Stomach smooth muscle (tissue), 2 donors: ENCODE measurements around the gene APLP2.

Experiments
- H3K27ac ChIP-seq: one replicate; pipeline ENCODE4 v1.7.0; 2013; ENCODE audit warnings: mild to moderate bottlenecking, low read length, inconsistent platforms
- H3K27me3 ChIP-seq, 2 donors: one replicate each; pipeline ENCODE4 v1.7.0; 2013; ENCODE audit warnings: low read length in 2 of 2; ENCODE audit not compliant: insufficient read depth in 2 of 2, control insufficient read depth in 1 of 2
- H3K36me3 ChIP-seq, 2 donors: one replicate each; pipeline ENCODE4 v1.7.0; 2013; ENCODE audit warnings: low read length in 2 of 2; ENCODE audit not compliant: control insufficient read depth in 2 of 2, insufficient read depth in 2 of 2
- H3K4me1 ChIP-seq: one replicate; pipeline ENCODE4 v1.7.0; 2013; ENCODE audit warnings: low read length; ENCODE audit not compliant: control insufficient read depth, insufficient read depth
- H3K4me3 ChIP-seq, 2 donors: one replicate each; pipeline ENCODE4 v1.7.0; 2013; ENCODE audit warnings: low read length in 2 of 2
- H3K9ac ChIP-seq, 2 donors: one replicate each; pipeline ENCODE4 v1.7.0; 2013; ENCODE audit warnings: low read length in 2 of 2, mild to moderate bottlenecking in 1 of 2
- H3K9me3 ChIP-seq, 2 donors: one replicate each; pipeline ENCODE4 v1.7.0; 2013; ENCODE audit warnings: low read length in 2 of 2; ENCODE audit not compliant: control insufficient read depth in 2 of 2
- donor health status: healthy.
- donor health status: Pancreatic carcinoma.

The APLP2 gene

GRCh38 chr11:130180491-130180890, 110.8 kb downstream of the APLP2 start:
- no peaks in the 10 kb centered on the region for H3K9me3 ChIP-seq
- H3K4me3 ChIP-seq, result no peak overlapping the region
- no peak overlapping the region for H3K27ac ChIP-seq
- no peaks in the 10 kb centered on the region for H3K4me1 ChIP-seq
- H3K27me3 ChIP-seq, result peaks cover 0 to 5% of the 10 kb centered on the region in 2 donors
- no peak overlapping the region for H3K9ac ChIP-seq
- no peaks in the 10 kb centered on the region for H3K36me3 ChIP-seq

DNA sequence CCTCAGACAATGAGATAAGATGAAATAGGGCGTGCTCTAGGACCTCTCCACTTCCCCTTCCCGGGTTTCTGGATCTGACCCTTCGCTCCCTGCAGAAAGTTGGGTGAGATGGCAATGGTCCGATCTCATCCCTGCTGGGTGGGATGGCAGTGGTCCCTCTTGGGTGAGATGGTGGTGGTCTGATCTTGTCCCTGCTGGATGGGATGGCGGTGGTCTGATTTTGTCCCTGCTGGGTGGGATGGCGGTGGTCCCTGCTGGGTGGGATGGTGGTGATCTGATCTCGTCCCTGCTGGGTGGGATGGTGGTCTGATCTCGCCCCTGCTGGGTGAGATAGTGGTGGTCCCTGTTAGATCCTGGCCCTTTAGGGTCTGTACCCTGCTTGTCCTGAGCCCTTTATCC, 111.2 kb downstream of the APLP2 start:
- H3K36me3 ChIP-seq, result no peaks in the 10 kb centered on the region
- H3K4me3 ChIP-seq, result no peak overlapping the region
- H3K27me3 ChIP-seq, result peaks cover 0 to 5% of the 10 kb centered on the region in 2 donors
- no peak overlapping the region for H3K9ac ChIP-seq
- no peak overlapping the region for H3K27ac ChIP-seq
- H3K9me3 ChIP-seq, result no peaks in the 10 kb centered on the region
- H3K4me1 ChIP-seq, result no peaks in the 10 kb centered on the region

GRCh38 chr11:130181295-130182272, 111.9 kb downstream of the APLP2 start:
- peaks cover 0 to 5% of the 10 kb centered on the region in 2 donors for H3K27me3 ChIP-seq
- no peaks in the 10 kb centered on the region for H3K36me3 ChIP-seq
- H3K9ac ChIP-seq, result no peak overlapping the region
- H3K27ac ChIP-seq, result no peak overlapping the region
- no peaks in the 10 kb centered on the region for H3K9me3 ChIP-seq
- H3K4me1 ChIP-seq, result no peaks in the 10 kb centered on the region
- H3K4me3 ChIP-seq, result no peak overlapping the region

DNA sequence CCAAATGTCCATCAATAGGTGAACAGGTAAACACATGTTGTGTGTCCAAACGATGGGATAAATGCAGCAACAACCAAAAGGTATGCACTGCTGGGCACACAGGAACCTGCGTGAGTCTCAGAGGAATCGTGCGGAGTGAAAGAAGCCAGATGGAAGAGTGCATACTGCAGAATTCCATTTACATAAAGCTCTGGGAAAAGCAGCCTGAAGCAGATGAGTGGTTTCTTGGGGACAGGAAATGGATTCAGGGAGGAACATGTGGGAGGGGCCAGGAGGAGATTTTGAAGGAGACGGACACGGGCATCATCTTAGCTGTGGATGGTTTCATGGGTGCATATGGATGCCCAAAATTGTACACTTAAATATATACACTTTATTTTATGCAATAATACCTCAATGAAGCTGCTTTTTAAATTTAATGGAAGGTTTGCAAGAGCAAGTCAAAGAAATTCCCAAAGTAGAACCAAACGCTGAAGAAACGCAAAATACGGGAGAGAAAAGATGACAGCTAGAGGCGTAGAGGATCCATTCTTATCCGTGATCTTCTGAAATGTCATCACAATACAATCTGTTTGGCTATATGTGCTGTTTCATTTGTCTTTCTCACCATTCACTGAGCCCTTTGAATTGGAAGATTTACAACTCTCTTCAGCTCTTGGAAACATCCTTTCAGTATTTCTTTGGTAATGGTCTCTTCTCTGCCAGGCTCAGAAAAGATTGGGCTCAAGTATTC, 114.3 kb downstream of the APLP2 start:
- H3K9me3 ChIP-seq, result no peaks in the 10 kb centered on the region
- H3K4me1 ChIP-seq, result no peaks in the 10 kb centered on the region
- no peak overlapping the region for H3K27ac ChIP-seq
- peaks cover 0 to 5% of the 10 kb centered on the region in 2 donors for H3K27me3 ChIP-seq
- no peak overlapping the region for H3K9ac ChIP-seq
- no peak overlapping the region for H3K4me3 ChIP-seq
- no peaks in the 10 kb centered on the region for H3K36me3 ChIP-seq

GRCh38 chr11:130187096-130187495, 117.4 kb downstream of the APLP2 start:
- Histone ChIP-seq H3K27me3 (no peaks in the 10 kb centered on the region), H3K4me1 (no peaks in the 10 kb centered on the region), H3K4me3 (no peak overlapping the region), H3K27ac (no peak overlapping the region), H3K9ac (no peak overlapping the region), H3K9me3 (no peaks in the 10 kb centered on the region), H3K36me3 (no peaks in the 10 kb centered on the region)

DNA sequence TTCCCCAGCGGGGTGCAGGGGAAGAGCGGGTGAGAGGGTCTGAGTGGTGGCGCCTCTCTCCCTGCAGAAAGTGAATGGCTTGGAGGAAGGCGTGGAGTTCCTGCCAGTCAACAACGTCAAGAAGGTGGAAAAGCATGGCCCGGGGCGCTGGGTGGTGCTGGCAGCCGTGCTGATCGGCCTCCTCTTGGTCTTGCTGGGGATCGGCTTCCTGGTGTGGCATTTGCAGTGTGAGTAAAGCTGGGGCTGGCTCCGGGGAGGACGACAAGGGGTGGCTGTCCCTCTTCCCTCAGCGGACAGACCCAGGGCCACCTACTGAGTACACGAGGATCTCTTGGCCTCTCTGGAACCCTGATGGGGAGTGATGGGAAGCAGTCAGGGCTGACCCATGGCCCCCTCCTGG, 118.4 kb downstream of the APLP2 start:
- H3K4me1 ChIP-seq, result no peaks in the 10 kb centered on the region
- H3K36me3 ChIP-seq, result no peaks in the 10 kb centered on the region
- H3K9me3 ChIP-seq, result no peaks in the 10 kb centered on the region
- no peak overlapping the region for H3K4me3 ChIP-seq
- H3K9ac ChIP-seq, result no peak overlapping the region
- no peaks in the 10 kb centered on the region for H3K27me3 ChIP-seq
- H3K27ac ChIP-seq, result no peak overlapping the region

GRCh38 chr11:130188585-130189347, 119.1 kb downstream of the APLP2 start:
- H3K27ac ChIP-seq, result no peak overlapping the region
- H3K4me3 ChIP-seq, result no peak overlapping the region
- H3K36me3 ChIP-seq, result no peaks in the 10 kb centered on the region
- no peaks in the 10 kb centered on the region for H3K4me1 ChIP-seq
- no peak overlapping the region for H3K9ac ChIP-seq
- no peaks in the 10 kb centered on the region for H3K27me3 ChIP-seq
- H3K9me3 ChIP-seq, result no peaks in the 10 kb centered on the region

DNA sequence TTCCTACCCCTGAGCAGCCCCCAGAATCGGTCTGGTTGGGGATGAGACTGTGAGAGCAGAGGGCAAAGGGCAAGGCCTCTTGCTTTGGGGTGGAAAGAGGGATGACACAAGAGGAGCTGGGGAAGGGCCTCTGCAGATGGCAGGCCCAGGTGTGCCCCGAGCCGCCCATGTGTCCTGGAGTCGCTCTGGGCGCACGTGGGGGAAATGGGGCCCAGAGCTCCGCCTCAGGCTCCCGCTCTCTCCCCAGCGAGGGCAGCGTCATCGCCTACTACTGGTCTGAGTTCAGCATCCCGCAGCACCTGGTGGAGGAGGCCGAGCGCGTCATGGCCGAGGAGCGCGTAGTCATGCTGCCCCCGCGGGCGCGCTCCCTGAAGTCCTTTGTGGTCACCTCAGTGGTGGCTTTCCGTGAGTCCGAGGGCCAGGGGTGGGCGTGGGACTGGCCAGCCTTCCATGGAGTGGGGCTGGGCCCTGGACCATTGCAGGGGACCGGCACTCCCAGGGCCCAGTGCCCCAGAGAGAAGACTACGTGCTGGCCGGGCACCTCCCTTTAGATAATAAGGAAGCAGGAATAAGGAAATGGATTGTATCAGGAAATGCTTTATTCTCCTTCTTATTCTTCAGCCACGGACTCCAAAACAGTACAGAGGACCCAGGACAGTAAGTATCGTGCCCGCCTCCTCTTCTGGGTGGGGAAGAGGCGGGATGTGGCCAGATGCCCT, 120.0 kb downstream of the APLP2 start:
- no peaks in the 10 kb centered on the region for H3K36me3 ChIP-seq
- H3K27me3 ChIP-seq, result no peaks in the 10 kb centered on the region
- H3K27ac ChIP-seq, result no peak overlapping the region
- H3K9me3 ChIP-seq, result no peaks in the 10 kb centered on the region
- no peak overlapping the region for H3K9ac ChIP-seq
- no peak overlapping the region for H3K4me3 ChIP-seq
- H3K4me1 ChIP-seq, result no peaks in the 10 kb centered on the region

GRCh38 chr11:130190371-130190881, 120.7 kb downstream of the APLP2 start:
- no peaks in the 10 kb centered on the region for H3K4me1 ChIP-seq
- H3K27ac ChIP-seq, result no peak overlapping the region
- H3K9ac ChIP-seq, result no peak overlapping the region
- no peaks in the 10 kb centered on the region for H3K9me3 ChIP-seq
- H3K36me3 ChIP-seq, result no peaks in the 10 kb centered on the region
- H3K4me3 ChIP-seq, result no peak overlapping the region
- no peaks in the 10 kb centered on the region for H3K27me3 ChIP-seq

GRCh38 chr11:130191896-130192295, 122.2 kb downstream of the APLP2 start:
- Histone ChIP-seq H3K9me3 (no peaks in the 10 kb centered on the region), H3K9ac (no peak overlapping the region), H3K27ac (no peak overlapping the region), H3K36me3 (no peaks in the 10 kb centered on the region), H3K4me1 (no peaks in the 10 kb centered on the region), H3K4me3 (no peak overlapping the region), H3K27me3 (no peaks in the 10 kb centered on the region)
